Upper lobe of left lung (tissue), 4 donors: ENCODE measurements around the gene LRP1.

Experiments
- POLR2A ChIP-seq, 4 donors: fragments of 450-650 bp; IDR thresholded peaks; one replicate each; pipeline ENCODE4 v1.5.1; 2016 to 2017; ENCODE audit warnings: antibody characterized with exemption in 4 of 4, mild to moderate bottlenecking in 2 of 4
- TF ChIP-seq, protein P1 (sequence below), 6 experiments: fragments of 450-650 bp in 4 of 6; fragments of 200-600 bp in 2 of 6; sonication (generic) in 2 of 6; IDR thresholded peaks; one replicate each; pipeline ENCODE4 v1.5.1; 2016 to 2019; ENCODE audit warnings: antibody characterized with exemption in 6 of 6

DNA sequence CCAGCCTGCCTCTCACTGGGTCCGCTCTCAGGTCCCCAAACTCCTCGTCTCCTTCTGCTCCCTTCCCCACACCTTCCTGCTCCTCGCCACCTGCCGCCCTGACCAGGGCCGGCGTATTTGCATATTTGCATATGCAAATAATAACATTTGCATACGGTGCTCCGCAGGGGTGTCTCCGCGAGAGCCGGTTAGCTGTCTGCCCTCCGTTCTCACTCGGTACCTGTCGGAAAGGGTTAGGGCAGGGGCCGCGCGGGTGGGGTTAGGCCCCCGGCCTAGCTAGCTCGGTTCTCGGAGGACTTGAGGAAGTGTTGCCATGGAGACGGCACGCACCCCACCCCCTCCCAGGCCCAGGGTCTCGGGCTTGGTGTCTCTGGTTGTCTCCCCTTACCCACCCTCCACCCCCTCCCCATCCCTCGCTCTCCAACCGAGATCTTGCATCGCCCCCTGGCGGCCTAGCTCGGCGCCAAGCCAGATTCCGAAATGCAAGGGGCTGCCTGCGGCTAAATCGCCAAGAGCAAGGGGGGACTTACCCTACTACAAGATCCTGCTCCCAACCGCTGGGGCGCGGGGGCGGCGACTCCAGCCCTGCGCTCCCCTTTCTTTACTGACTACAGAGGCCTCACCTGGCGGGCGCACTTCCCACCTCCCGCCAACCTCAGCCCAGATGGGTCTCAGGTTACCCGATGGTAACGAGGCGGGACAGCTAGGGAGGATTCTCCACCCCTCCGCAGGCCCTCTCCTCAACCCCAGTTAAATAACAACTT is 114.6 kb downstream of the LRP1 start:
- TF ChIP-seq, protein P1, sequence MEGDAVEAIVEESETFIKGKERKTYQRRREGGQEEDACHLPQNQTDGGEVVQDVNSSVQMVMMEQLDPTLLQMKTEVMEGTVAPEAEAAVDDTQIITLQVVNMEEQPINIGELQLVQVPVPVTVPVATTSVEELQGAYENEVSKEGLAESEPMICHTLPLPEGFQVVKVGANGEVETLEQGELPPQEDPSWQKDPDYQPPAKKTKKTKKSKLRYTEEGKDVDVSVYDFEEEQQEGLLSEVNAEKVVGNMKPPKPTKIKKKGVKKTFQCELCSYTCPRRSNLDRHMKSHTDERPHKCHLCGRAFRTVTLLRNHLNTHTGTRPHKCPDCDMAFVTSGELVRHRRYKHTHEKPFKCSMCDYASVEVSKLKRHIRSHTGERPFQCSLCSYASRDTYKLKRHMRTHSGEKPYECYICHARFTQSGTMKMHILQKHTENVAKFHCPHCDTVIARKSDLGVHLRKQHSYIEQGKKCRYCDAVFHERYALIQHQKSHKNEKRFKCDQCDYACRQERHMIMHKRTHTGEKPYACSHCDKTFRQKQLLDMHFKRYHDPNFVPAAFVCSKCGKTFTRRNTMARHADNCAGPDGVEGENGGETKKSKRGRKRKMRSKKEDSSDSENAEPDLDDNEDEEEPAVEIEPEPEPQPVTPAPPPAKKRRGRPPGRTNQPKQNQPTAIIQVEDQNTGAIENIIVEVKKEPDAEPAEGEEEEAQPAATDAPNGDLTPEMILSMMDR (IDR thresholded peaks at IDR 0.05): peak in 4 of 6 experiments; percentile 41 to 70 (median 46)
- TF ChIP-seq POLR2A (IDR thresholded peaks at IDR 0.05): no peak
